RWPE2 (cell line): ENCODE measurements around the gene RBM47.
"Not testable (repeated sequence)": the region's sequence is repeated elsewhere in the genome, so short reads cannot be mapped to it uniquely, and the experiment has no call there.

Experiments
- ATAC-seq: fragments of 200-7000 bp; cut with Tn5 transposase; 3 replicates; pipeline ENCODE4 v1.9.1; 2021; ENCODE audit warnings: low read depth
- DNase-seq: peaks from one replicate; pipeline ENCODE4 v3.0.0-alpha.2; 2020; ENCODE audit warnings: low spot score
- H3K27ac ChIP-seq: fragments of 450-650 bp; 2 replicates; pipeline ENCODE4 v1.5.1; 2017; ENCODE audit warnings: mild to moderate bottlenecking; ENCODE audit not compliant: poor library complexity, severe bottlenecking
- H3K27me3 ChIP-seq: fragments of 250-450 bp; sonication (Bioruptor Pico); 2 replicates; pipeline ENCODE4 v1.5.1; 2021; ENCODE audit warnings: mild to moderate bottlenecking, moderate library complexity; ENCODE audit not compliant: insufficient read depth, poor library complexity, severe bottlenecking
- H3K36me3 ChIP-seq: fragments of 250-450 bp; sonication (Bioruptor Pico); 2 replicates; pipeline ENCODE4 v1.5.1; 2020; ENCODE audit warnings: low read depth, mild to moderate bottlenecking, moderate library complexity
- H3K4me1 ChIP-seq: fragments of 250-450 bp; sonication (Bioruptor Pico); 2 replicates; pipeline ENCODE4 v1.5.1; 2021; ENCODE audit warnings: mild to moderate bottlenecking, moderate library complexity; ENCODE audit not compliant: insufficient read depth, poor library complexity, severe bottlenecking
- H3K4me3 ChIP-seq: fragments of 250-450 bp; sonication (Bioruptor Pico); 2 replicates; pipeline ENCODE4 v1.5.1; 2021; ENCODE audit warnings: mild to moderate bottlenecking, moderate library complexity; ENCODE audit not compliant: severe bottlenecking
- H3K9me3 ChIP-seq: fragments of 250-450 bp; sonication (Bioruptor Pico); 2 replicates; pipeline ENCODE4 v1.5.1; 2021; ENCODE audit warnings: mild to moderate bottlenecking, moderate library complexity; ENCODE audit not compliant: severe bottlenecking
- CTCF ChIP-seq: fragments of 450-650 bp; IDR thresholded peaks from one replicate; pipeline ENCODE4 v1.5.1; 2017; ENCODE audit warnings: mild to moderate bottlenecking, moderate library complexity; ENCODE audit not compliant: poor library complexity, severe bottlenecking

Gene RBM47

GRCh38 chr4:40455340-40455902, 174.2 kb downstream of the RBM47 start:
- Histone ChIP-seq H3K27me3 (no peaks in the 10 kb centered on the region), H3K9me3 (no peaks in the 10 kb centered on the region), H3K4me1 (peaks cover 9% of the 10 kb centered on the region), H3K4me3 (no peak overlapping the region), H3K27ac (no peak overlapping the region), H3K36me3 (no peaks in the 10 kb centered on the region)
- no peak for TF ChIP-seq CTCF
- DNase-seq: no peak
- no peak for ATAC-seq

GRCh38 chr4:40454816-40455215, 174.8 kb downstream of the RBM47 start:
- peaks cover 9% of the 10 kb centered on the region for H3K4me1 ChIP-seq
- no peak for TF ChIP-seq CTCF
- no peaks in the 10 kb centered on the region for H3K9me3 ChIP-seq
- ATAC-seq (no peak), DNase-seq (no peak)
- H3K27ac ChIP-seq: no peak overlapping the region
- no peaks in the 10 kb centered on the region for H3K36me3 ChIP-seq
- H3K4me3 ChIP-seq: no peak overlapping the region
- H3K27me3 ChIP-seq: no peaks in the 10 kb centered on the region

GRCh38 chr4:40453912-40454311, 175.8 kb downstream of the RBM47 start:
- H3K9me3 ChIP-seq: no peaks in the 10 kb centered on the region
- H3K4me1 ChIP-seq: peaks cover 10% of the 10 kb centered on the region
- no peak for DNase-seq
- no peak for ATAC-seq
- no peak for TF ChIP-seq CTCF
- no peaks in the 10 kb centered on the region for H3K36me3 ChIP-seq
- no peak overlapping the region for H3K4me3 ChIP-seq
- H3K27me3 ChIP-seq: no peaks in the 10 kb centered on the region
- no peak overlapping the region for H3K27ac ChIP-seq

- DNase-seq: no peak
- no peak overlapping the region for H3K4me3 ChIP-seq
- no peak for TF ChIP-seq CTCF
- ATAC-seq: no peak
- H3K4me1 ChIP-seq: peaks cover 7% of the 10 kb centered on the region
- no peaks in the 10 kb centered on the region for H3K36me3 ChIP-seq
- H3K9me3 ChIP-seq: no peaks in the 10 kb centered on the region
- no peak overlapping the region for H3K27ac ChIP-seq
- no peaks in the 10 kb centered on the region for H3K27me3 ChIP-seq
Observed at GRCh38 chr4:40448875-40449274, 180.8 kb downstream of the RBM47 start.

GRCh38 chr4:40446839-40447238, 182.8 kb downstream of the RBM47 start:
- H3K27ac ChIP-seq: peak overlapping the region; percentile 24
- H3K9me3 ChIP-seq: no peaks in the 10 kb centered on the region
- no peaks in the 10 kb centered on the region for H3K27me3 ChIP-seq
- DNase-seq (no peak), ATAC-seq (peak; percentile 91)
- H3K4me3 ChIP-seq: no peak overlapping the region
- peaks cover 7% of the 10 kb centered on the region for H3K4me1 ChIP-seq
- no peaks in the 10 kb centered on the region for H3K36me3 ChIP-seq
- TF ChIP-seq CTCF: no peak

GRCh38 chr4:40446261-40446750, 183.4 kb downstream of the RBM47 start:
- H3K36me3 ChIP-seq, DNase-seq, H3K4me3 ChIP-seq, ATAC-seq, H3K9me3 ChIP-seq, H3K27me3 ChIP-seq, H3K4me1 ChIP-seq: not testable (repeated sequence)
- H3K27ac ChIP-seq: peak overlapping the region; percentile 24
